CD4-positive, alpha-beta T cell treated with Interleukin-17A for 1 hour (primary cell): ENCODE measurements around the gene SPATA33.
"Not testable (repeated sequence)": the region's sequence is repeated elsewhere in the genome, so short reads cannot be mapped to it uniquely, and the experiment has no call there.

Source experiments
- DNase-seq: peaks from one replicate; pipeline ENCODE4 v3.0.0-alpha.2; 2020

Gene SPATA33

DNA sequence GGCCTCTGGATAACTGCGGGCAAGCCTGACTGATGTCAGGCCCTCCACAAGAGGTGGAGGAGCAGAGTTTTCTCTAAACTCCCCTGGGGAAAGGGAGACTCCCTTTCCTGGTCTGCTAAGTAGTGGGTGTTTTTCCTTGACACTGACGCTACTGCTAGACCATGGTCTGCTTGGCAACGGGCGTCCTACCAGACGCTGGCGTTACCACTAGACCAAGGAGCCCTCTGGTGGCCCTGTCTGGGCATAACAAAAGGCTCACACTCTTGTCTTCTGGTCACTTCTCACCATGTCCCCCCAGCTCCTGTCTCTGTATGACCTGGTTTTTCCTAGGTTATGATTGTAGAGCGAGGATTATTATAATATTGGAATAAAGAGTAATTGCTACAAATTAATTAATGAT lies 9.4 kb downstream of the SPATA33 start:
- DNase-seq: not testable (repeated sequence)

DNA sequence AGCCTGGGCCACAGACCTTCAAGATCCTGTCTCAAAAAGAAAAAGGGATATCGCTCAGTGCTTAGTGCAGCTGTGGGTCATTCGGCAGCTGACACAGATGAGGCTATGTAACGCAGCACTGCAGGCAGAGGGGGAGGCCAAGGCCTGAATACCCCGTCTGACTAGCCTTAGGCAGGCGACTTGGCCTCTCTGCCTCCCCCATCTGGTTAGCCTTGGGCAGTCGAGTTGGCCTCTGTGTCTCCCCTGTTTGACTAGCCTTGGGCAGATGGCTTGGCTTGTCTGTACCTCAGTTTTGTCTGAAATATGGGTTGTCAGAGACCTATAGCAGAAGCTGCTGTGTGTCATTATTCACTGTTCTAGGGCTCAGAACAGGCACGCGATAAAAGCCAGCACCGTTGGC lies 10.0 kb downstream of the SPATA33 start:
- no peak for DNase-seq

DNA sequence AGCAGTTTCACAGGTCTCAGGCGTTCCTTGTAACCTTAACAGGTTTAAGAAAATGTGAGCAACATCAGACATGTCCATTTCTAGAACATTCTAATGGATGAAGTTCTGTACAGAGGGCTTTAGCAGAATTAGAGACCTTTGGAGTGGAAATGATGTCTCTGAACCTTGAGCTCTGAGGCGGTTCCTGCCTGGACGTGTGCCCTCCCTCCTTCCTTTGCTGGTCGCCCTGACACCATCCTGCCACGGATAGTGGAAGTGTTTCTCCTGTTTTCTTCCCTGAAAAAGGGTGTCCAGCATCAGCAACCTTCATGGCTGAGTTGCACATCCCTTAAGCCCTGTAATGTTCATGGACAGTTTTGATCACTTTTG lies 11.1 kb downstream of the SPATA33 start:
- no peak for DNase-seq

GRCh38 chr16:89669755-89670154 lies 12.1 kb downstream of the SPATA33 start:
- DNase-seq: no peak

GRCh38 chr16:89670496-89671431 lies 13.1 kb downstream of the SPATA33 start:
- DNase-seq: no peak

DNA sequence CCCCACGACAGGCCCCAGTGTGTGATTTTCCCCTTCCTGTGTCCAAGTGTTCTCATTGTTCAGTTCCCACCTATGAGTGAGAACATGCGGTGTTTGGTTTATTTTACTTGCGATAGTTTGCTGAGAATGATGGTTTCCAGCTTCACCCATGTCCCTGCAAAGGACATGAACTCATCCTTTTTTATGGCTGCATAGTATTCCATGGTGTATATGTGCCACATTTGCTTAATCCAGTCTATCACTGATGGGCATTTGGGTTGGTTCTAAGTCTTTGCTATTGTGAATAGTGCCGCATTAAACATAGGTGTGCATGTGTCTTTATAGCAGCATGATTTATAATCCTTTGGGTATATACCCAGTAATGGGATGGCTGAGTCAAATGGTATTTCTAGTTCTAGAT lies 13.9 kb downstream of the SPATA33 start:
- not testable (repeated sequence) for DNase-seq

GRCh38 chr16:89672177-89672941 lies 14.7 kb downstream of the SPATA33 start:
- no peak for DNase-seq

GRCh38 chr16:89678258-89678657 lies 20.6 kb downstream of the SPATA33 start:
- DNase-seq: no peak

- no peak for DNase-seq
These were observed 28.3 kb downstream of the SPATA33 start for GRCh38 chr16:89685916-89686315.

GRCh38 chr16:89686520-89687091 lies 29.0 kb downstream of the SPATA33 start, which contains the start of gene CDK10:
CDK10 (plus strand) TSS chr16:89686689; CDS start chr16:89686711, 22 bp downstream.
- DNase-seq: peak; percentile 90

DNA sequence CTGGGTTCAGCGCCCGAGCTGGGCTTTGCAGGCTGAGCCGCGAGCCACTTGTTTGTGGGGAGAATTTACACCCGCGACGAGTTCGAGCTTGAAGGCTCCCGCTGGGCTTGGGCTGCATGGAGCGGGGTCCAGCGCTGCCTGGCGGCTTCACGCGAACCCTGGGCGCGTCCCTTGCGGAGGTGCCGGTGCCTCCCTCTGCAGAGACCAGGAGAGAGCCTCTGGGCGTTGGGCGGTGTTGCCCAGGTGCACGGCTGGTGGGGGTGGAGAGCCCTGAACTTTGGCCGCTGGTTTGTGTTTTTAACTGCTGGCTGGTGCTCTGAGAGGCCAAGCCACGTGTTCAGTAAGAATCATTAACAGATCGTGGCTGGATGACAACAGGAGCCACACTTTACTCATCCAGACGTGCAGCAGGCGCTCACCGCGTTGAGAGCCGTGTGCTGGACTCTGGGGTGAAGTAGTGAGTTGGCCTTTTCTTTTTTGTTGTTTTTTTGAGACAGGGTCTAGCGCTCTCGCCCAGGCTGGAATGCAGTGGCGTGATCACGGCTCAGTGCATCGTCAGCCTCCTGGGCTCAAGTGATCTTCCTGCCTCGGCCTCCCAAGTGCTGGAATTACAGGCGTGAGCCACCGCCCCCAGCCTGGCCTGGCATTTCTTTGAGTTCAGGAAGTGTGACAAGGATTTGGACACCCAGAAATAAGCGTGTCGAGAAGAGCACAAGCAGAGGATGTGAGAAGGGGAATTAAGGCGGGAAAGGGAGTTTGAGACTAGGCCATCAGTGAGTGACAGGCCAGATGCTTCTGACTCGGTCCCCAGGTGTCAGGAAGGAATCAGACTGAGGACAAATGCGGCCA lies 29.7 kb downstream of the SPATA33 start:
- DNase-seq: peak; percentile 21

GRCh38 chr16:89688395-89688794 lies 30.8 kb downstream of the SPATA33 start:
- DNase-seq: no peak

- no peak for DNase-seq
These were observed 31.5 kb downstream of the SPATA33 start for GRCh38 chr16:89689142-89689541.

- DNase-seq: not testable (repeated sequence)
These were observed 32.0 kb downstream of the SPATA33 start for GRCh38 chr16:89689621-89690020.

GRCh38 chr16:89690392-89690901 lies 32.8 kb downstream of the SPATA33 start:
- DNase-seq: no peak

- DNase-seq: no peak
These were observed 33.8 kb downstream of the SPATA33 start for GRCh38 chr16:89691231-89691985.

DNA sequence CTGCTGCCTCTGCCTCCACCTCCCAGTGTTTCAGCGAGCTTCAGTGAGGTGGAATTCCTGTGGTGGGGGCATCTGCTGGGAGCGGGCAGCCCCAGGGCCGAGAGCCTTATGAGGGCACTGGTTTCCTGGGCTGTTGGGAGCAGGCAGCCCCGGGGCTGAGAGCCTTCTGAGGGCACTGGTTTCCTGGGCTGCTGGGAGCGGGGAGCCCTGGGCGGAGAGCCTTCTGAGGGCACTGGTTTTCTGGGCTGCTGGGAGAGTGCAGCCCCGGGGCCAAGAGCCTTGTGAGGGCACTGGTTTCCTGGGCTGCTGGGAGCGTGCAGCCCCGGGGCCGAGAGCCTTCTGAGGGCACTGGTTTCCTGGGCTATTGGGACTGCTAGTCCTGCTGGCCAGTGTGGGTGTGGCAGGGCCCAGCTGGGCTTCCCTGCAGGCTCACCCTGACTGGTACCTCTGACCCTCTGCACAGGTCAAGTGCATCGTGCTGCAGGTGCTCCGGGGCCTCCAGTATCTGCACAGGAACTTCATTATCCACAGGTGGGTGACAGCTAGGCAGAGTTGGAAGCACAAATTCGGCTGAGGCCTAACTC lies 34.4 kb downstream of the SPATA33 start:
- DNase-seq: no peak

DNA sequence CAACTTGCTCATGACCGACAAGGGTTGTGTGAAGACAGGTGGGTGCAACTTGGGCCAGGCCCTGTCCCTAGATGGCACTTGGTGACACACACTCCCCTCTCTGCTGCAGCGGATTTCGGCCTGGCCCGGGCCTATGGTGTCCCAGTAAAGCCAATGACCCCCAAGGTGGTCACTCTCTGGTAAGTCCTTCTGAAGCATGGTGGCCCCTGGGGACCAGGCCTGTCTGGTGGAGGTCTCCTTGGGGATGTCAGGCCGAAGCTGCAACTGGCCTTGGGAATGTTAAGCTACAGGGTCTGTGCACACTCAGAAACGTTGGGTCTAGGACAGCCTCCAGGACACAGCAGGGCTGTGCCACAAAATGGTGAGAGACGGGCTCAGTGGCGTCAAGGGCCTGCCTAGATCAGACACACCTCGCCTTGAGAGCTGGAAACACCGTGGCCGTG lies 35.7 kb downstream of the SPATA33 start:
- DNase-seq: no peak

GRCh38 chr16:89693931-89694783 lies 36.5 kb downstream of the SPATA33 start:
- DNase-seq: no peak

GRCh38 chr16:89694784-89695085 lies 37.1 kb downstream of the SPATA33 start:
- DNase-seq: not testable (repeated sequence)
